Body of pancreas (tissue), 4 donors: ENCODE measurements around the gene PATJ. TPM values are rescaled to one million over a fixed set of nuclear protein-coding genes. Genes with fewer than 3 reads are reported as not detected.

Experiments used
- ATAC-seq: fragments of 150-250 bp; one replicate; pipeline ENCODE4 v1.9.1; 2016
- DNase-seq, 4 donors: peaks; one replicate each; pipeline ENCODE4 v3.0.0-alpha.2; 2019
- H3K27ac ChIP-seq, 4 donors: fragments of 200-600 bp; sonication (generic); 1 replicate in 3 of 4; 2 replicates in 1 of 4; pipeline versions ENCODE4 v1.5.1 to v1.6.1; 2016 to 2019; ENCODE audit warnings: mild to moderate bottlenecking in 1 of 4, mixed read lengths in 1 of 4, moderate library complexity in 1 of 4
- H3K27me3 ChIP-seq, 2 donors: fragments of 200-600 bp; sonication (generic); one replicate each; pipeline ENCODE4 v1.6.0; 2016; ENCODE audit warnings: mild to moderate bottlenecking in 1 of 2
- H3K36me3 ChIP-seq, 2 donors: fragments of 200-600 bp; sonication (generic); replicated peaks in 1 of 2; 2 replicates each; pipeline ENCODE4 v1.5.1; 2016; ENCODE audit warnings: low read depth in 2 of 2; ENCODE audit not compliant: insufficient read depth in 1 of 2
- H3K4me1 ChIP-seq: fragments of 200-600 bp; sonication (generic); one replicate; pipeline ENCODE4 v1.6.0; 2016
- H3K4me3 ChIP-seq, 2 donors: fragments of 200-600 bp; sonication (generic); 1 replicate in 1 of 2; 2 replicates in 1 of 2; pipeline ENCODE4 v1.5.1; 2016 to 2019
- H3K9me3 ChIP-seq, 3 donors: fragments of 200-600 bp; sonication (generic); 1 replicate in 2 of 3; 2 replicates in 1 of 3; pipeline ENCODE4 v1.5.1; 2016
- CTCF ChIP-seq, 7 experiments: fragments of 450-650 bp in 4 of 7; fragments of 200-600 bp in 3 of 7; sonication (generic) in 3 of 7; IDR thresholded peaks; one replicate each; pipeline ENCODE4 v1.5.1; 2016 to 2019; ENCODE audit warnings: antibody characterized with exemption in 7 of 7
- POLR2A ChIP-seq, 3 donors: fragments of 450-650 bp; IDR thresholded peaks; one replicate each; pipeline ENCODE4 v1.6.1; 2016; ENCODE audit warnings: antibody characterized with exemption in 3 of 3, mild to moderate bottlenecking in 2 of 3
- WGBS, 2 donors: methylation state at CpG; one replicate each; pipeline ENCODE4 v1.1.5; 2017; 5-methylcytosine and 5-hydroxymethylcytosine counted together
- intact Hi-C: fragments of 100-400 bp; cut with DNase I; formaldehyde crosslinking; loops from one replicate; pipeline ENCODE4 v1.15.1; 2023
- total RNA-seq, 2 donors: library from RNA; depleted of rRNA; stranded (reverse); fragments of >200 nt; gene quantifications; one replicate each; pipeline ENCODE4 v1.1.0, GENCODE V29; 2016

PATJ gene
- total RNA-seq, 2 donors from 2014 or later, result 54.2 to 72.5 TPM

GRCh38 chr1:62038594-62039284, 296.5 kb downstream of the PATJ start:
- H3K27ac ChIP-seq, result no peak overlapping the region
- no peak for DNase-seq
- no peaks in the 10 kb centered on the region for H3K4me1 ChIP-seq
- intact Hi-C loops, result no loop called here
- ATAC-seq, result no peak
- no peaks in the 10 kb centered on the region for H3K36me3 ChIP-seq
- 87 to 91% methylated on average over 7 of the region's 7 CpGs for WGBS, 2 donors
- no peaks in the 10 kb centered on the region for H3K9me3 ChIP-seq
- H3K4me3 ChIP-seq, result no peak overlapping the region
- TF ChIP-seq CTCF (IDR thresholded peaks at IDR 0.05) (no peak), POLR2A (IDR thresholded peaks at IDR 0.05) (no peak)
- no peaks in the 10 kb centered on the region for H3K27me3 ChIP-seq

- no peak overlapping the region for H3K4me3 ChIP-seq
- no peaks in the 10 kb centered on the region for H3K9me3 ChIP-seq
- TF ChIP-seq CTCF (IDR thresholded peaks at IDR 0.05), result no peak
- TF ChIP-seq POLR2A (IDR thresholded peaks at IDR 0.05), result no peak
- H3K27me3 ChIP-seq, result no peaks in the 10 kb centered on the region
- DNase-seq (no peak), ATAC-seq (no peak)
- no peaks in the 10 kb centered on the region for H3K4me1 ChIP-seq
- no peak overlapping the region for H3K27ac ChIP-seq
- WGBS, 2 donors, result 45% methylated on average over 2 of the region's 2 CpGs
- H3K36me3 ChIP-seq, result no peaks in the 10 kb centered on the region
- intact Hi-C loops, result no loop called here
Measured at GRCh38 chr1:62040450-62040849, 298.2 kb downstream of the PATJ start.

GRCh38 chr1:62040973-62041372, 298.7 kb downstream of the PATJ start:
- no peak for ATAC-seq
- no peaks in the 10 kb centered on the region for H3K4me1 ChIP-seq
- H3K36me3 ChIP-seq, result no peaks in the 10 kb centered on the region
- intact Hi-C loops, result no loop called here
- H3K4me3 ChIP-seq, result no peak overlapping the region
- TF ChIP-seq POLR2A (IDR thresholded peaks at IDR 0.05) (no peak), CTCF (IDR thresholded peaks at IDR 0.05) (no peak)
- H3K27me3 ChIP-seq, result no peaks in the 10 kb centered on the region
- H3K27ac ChIP-seq, result no peak overlapping the region
- DNase-seq, result no peak
- no peaks in the 10 kb centered on the region for H3K9me3 ChIP-seq

GRCh38 chr1:62043154-62043553, 300.9 kb downstream of the PATJ start:
- Histone ChIP-seq H3K4me3 (no peak overlapping the region), H3K36me3 (no peaks in the 10 kb centered on the region), H3K27me3 (no peaks in the 10 kb centered on the region), H3K27ac (no peak overlapping the region), H3K9me3 (no peaks in the 10 kb centered on the region), H3K4me1 (no peaks in the 10 kb centered on the region)
- intact Hi-C loops, result no loop called here
- ATAC-seq (no peak), DNase-seq (no peak)
- no peak for TF ChIP-seq CTCF (IDR thresholded peaks at IDR 0.05)
- no peak for TF ChIP-seq POLR2A (IDR thresholded peaks at IDR 0.05)

- no peak for ATAC-seq
- Histone ChIP-seq H3K27ac (no peak overlapping the region), H3K9me3 (no peaks in the 10 kb centered on the region), H3K4me1 (no peaks in the 10 kb centered on the region), H3K27me3 (no peaks in the 10 kb centered on the region), H3K36me3 (peaks cover 0 to under 1% of the 10 kb centered on the region in 2 donors), H3K4me3 (no peak overlapping the region)
- no peak for TF ChIP-seq POLR2A (IDR thresholded peaks at IDR 0.05)
- no peak for TF ChIP-seq CTCF (IDR thresholded peaks at IDR 0.05)
- DNase-seq, result peak in 3 of 4 donors; percentile 6 to 18 (median 16)
- 69 to 95% methylated on average over 6 of the region's 6 CpGs for WGBS, 2 donors
- intact Hi-C loops, result no loop called here
Measured at GRCh38 chr1:62045574-62045973, 303.3 kb downstream of the PATJ start.
